CD4-positive, alpha-beta T cell treated with Interleukin-6 at 100 ng/mL for 8 hours (primary cell): ENCODE results near the gene HCRTR1.

Source experiments
- DNase-seq: peaks from one replicate; pipeline ENCODE4 v3.0.0-alpha.2; 2020; ENCODE audit warnings: mixed read lengths, low spot score

The HCRTR1 gene

GRCh38 chr1:31617218-31617915, at the start of gene HCRTR1:
Gene HCRTR1, plus strand, starts transcription at chr1:31617689. Its CDS starts 1,504 bp downstream, at chr1:31619193.
- no peak for DNase-seq

- DNase-seq = no peak
Measured at GRCh38 chr1:31567956-31568570, 49.4 kb upstream of the HCRTR1 start.

- DNase-seq = no peak
Measured at GRCh38 chr1:31568895-31569595, 48.4 kb upstream of the HCRTR1 start.

GRCh38 chr1:31569596-31570173, 47.8 kb upstream of the HCRTR1 start:
- no peak for DNase-seq

- no peak for DNase-seq
Measured at GRCh38 chr1:31570228-31570627, 47.3 kb upstream of the HCRTR1 start.

GRCh38 chr1:31570906-31571305, 46.6 kb upstream of the HCRTR1 start:
- DNase-seq = no peak

GRCh38 chr1:31571340-31572295, 45.9 kb upstream of the HCRTR1 start:
- DNase-seq = no peak

GRCh38 chr1:31572323-31573104, 45.0 kb upstream of the HCRTR1 start:
- no peak for DNase-seq

- DNase-seq = no peak
Measured at GRCh38 chr1:31573261-31573660, 44.2 kb upstream of the HCRTR1 start.

- DNase-seq = no peak
Measured at GRCh38 chr1:31574749-31575368, 42.6 kb upstream of the HCRTR1 start.

- no peak for DNase-seq
Measured at GRCh38 chr1:31575369-31576140, 41.9 kb upstream of the HCRTR1 start.

GRCh38 chr1:31576201-31576669, 41.3 kb upstream of the HCRTR1 start, which contains the start of gene TINAGL1:
Gene TINAGL1, plus strand, starts transcription at chr1:31576515. Its CDS starts 634 bp downstream, at chr1:31577149.
- DNase-seq = no peak

GRCh38 chr1:31576743-31577455, 40.6 kb upstream of the HCRTR1 start:
- no peak for DNase-seq

- DNase-seq = no peak
Measured at GRCh38 chr1:31577515-31578192, 39.8 kb upstream of the HCRTR1 start.

- no peak for DNase-seq
Measured at GRCh38 chr1:31579374-31579773, 38.1 kb upstream of the HCRTR1 start.

- DNase-seq = no peak
Measured at GRCh38 chr1:31580513-31580870, 37.0 kb upstream of the HCRTR1 start.

GRCh38 chr1:31580891-31581603, 36.4 kb upstream of the HCRTR1 start:
- DNase-seq = no peak
